Esophagus muscularis mucosa (tissue), 4 donors: Measurements from ENCODE around the gene ARHGEF7. TPM values are rescaled to one million over a fixed set of nuclear protein-coding genes. Genes with fewer than 3 reads are reported as not detected.
A peak's percentile ranks its signal among the peaks of the same experiment; 100 is the strongest.

ENCODE experiments used
- DNase-seq: peaks from one replicate; pipeline ENCODE4 v3.0.0-alpha.2; 2017; ENCODE audit errors: extremely low spot score
- H3K27ac ChIP-seq, 4 donors: fragments of 200-600 bp; sonication (generic); replicated peaks in 1 of 4; 1 replicate in 3 of 4; 2 replicates in 1 of 4; pipeline ENCODE4 v1.5.1; 2016 to 2019; ENCODE audit warnings: mild to moderate bottlenecking in 1 of 4
- H3K27me3 ChIP-seq, 4 donors: fragments of 200-600 bp; sonication (generic); one replicate each; pipeline versions ENCODE4 v1.5.1 to v1.6.0; 2016 to 2019
- H3K36me3 ChIP-seq, 4 donors: fragments of 200-600 bp; sonication (generic); one replicate each; pipeline ENCODE4 v1.5.1; 2016 to 2019
- H3K4me1 ChIP-seq, 4 donors: fragments of 200-600 bp; sonication (generic); one replicate each; pipeline ENCODE4 v1.5.1; 2016 to 2019
- H3K4me3 ChIP-seq, 4 donors: fragments of 200-600 bp; sonication (generic); 1 replicate in 2 of 4; 2 replicates in 2 of 4; pipeline ENCODE4 v1.5.1; 2016 to 2019; ENCODE audit warnings: mild to moderate bottlenecking in 4 of 4, moderate library complexity in 1 of 4
- H3K9me3 ChIP-seq, 4 donors: fragments of 200-600 bp; sonication (generic); 1 replicate in 3 of 4; 2 replicates in 1 of 4; pipeline ENCODE4 v1.5.1; 2016 to 2019
- EP300 ChIP-seq: sonication (generic); formaldehyde crosslinking; IDR thresholded peaks from one replicate; pipeline ENCODE4 v1.6.1; 2017; ENCODE audit warnings: antibody characterized with exemption
- POLR2A ChIP-seq: fragments of 450-650 bp; IDR thresholded peaks from one replicate; pipeline ENCODE4 v1.6.1; 2017; ENCODE audit warnings: antibody characterized with exemption, moderate library complexity, mild to moderate bottlenecking, low read depth
- POLR2AphosphoS5 ChIP-seq, 2 donors: sonication (generic); formaldehyde crosslinking; IDR thresholded peaks; one replicate each; pipeline ENCODE4 v1.6.1; 2017; ENCODE audit warnings: antibody characterized with exemption in 2 of 2
- WGBS: methylation state at CpG from one replicate; pipeline ENCODE4 v1.1.5; 2018; 5-methylcytosine and 5-hydroxymethylcytosine counted together
- intact Hi-C: fragments of 100-400 bp; cut with DNase I; formaldehyde crosslinking; loops from one replicate; pipeline ENCODE4 v1.15.1; 2023
- total RNA-seq, 4 donors: library from RNA; depleted of rRNA; stranded (reverse); fragments of >200 nt; gene quantifications; one replicate each; pipeline versions ENCODE4 v1.1.0 to v1.2.1, GENCODE V29; 2016
- TF ChIP-seq, protein P1 (sequence below), 3 experiments: fragments of 200-600 bp in 2 of 3; fragments of 450-650 bp in 1 of 3; sonication (generic) in 2 of 3; IDR thresholded peaks; one replicate each; pipeline ENCODE4 v1.5.1; 2017 to 2019; ENCODE audit warnings: antibody characterized with exemption in 3 of 3, mild to moderate bottlenecking in 2 of 3, moderate library complexity in 1 of 3

Gene ARHGEF7
- total RNA-seq, 4 donors from 2014 or later: 36.0 to 53.6 (median 45.1) TPM

DNA sequence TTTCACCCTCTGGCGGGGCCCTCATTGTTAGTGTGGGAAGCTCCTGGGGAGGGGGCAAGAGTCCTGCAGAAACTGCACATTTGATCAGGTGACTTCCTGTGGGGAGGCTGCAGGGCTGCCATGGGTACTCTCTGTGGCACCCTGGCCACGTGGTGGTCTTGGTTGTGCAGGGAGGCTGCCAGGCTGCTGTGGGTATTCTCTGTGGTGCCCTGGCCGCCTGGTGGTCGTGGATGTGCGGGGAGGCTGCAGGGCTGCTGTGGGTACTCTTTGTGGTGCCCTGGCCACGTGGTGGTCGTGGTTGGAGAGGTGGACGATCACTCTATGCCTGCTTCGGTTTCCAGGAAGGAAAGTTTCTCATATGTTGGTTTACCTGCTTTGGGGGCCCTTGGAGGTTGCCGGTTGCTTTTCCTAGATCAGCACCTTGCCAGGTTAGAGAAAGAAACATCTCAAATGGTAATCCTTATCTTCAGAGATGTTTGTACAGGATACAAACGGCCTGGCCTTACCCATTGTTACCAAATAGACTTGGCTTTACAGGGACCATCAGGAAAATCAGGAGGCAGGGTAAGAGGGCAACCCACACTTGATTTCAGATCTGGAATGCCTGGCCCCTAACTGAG is 228.2 kb downstream of the ARHGEF7 start:
- intact Hi-C loops: no loop called here
- WGBS: 87% methylated on average over 10 of the region's 11 CpGs
- Histone ChIP-seq H3K36me3 (peaks cover 0 to 3% (median 0%) of the 10 kb centered on the region in 4 donors), H3K9me3 (no peaks in the 10 kb centered on the region), H3K4me3 (no peak overlapping the region), H3K4me1 (no peaks in the 10 kb centered on the region), H3K27ac (no peak overlapping the region), H3K27me3 (no peaks in the 10 kb centered on the region)
- TF ChIP-seq, protein P1, sequence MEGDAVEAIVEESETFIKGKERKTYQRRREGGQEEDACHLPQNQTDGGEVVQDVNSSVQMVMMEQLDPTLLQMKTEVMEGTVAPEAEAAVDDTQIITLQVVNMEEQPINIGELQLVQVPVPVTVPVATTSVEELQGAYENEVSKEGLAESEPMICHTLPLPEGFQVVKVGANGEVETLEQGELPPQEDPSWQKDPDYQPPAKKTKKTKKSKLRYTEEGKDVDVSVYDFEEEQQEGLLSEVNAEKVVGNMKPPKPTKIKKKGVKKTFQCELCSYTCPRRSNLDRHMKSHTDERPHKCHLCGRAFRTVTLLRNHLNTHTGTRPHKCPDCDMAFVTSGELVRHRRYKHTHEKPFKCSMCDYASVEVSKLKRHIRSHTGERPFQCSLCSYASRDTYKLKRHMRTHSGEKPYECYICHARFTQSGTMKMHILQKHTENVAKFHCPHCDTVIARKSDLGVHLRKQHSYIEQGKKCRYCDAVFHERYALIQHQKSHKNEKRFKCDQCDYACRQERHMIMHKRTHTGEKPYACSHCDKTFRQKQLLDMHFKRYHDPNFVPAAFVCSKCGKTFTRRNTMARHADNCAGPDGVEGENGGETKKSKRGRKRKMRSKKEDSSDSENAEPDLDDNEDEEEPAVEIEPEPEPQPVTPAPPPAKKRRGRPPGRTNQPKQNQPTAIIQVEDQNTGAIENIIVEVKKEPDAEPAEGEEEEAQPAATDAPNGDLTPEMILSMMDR (IDR thresholded peaks at IDR 0.05): no peak
- TF ChIP-seq EP300: no peak
- TF ChIP-seq POLR2AphosphoS5 (IDR thresholded peaks at IDR 0.05): no peak
- no peak for TF ChIP-seq POLR2A
- DNase-seq: peak; percentile 75

DNA sequence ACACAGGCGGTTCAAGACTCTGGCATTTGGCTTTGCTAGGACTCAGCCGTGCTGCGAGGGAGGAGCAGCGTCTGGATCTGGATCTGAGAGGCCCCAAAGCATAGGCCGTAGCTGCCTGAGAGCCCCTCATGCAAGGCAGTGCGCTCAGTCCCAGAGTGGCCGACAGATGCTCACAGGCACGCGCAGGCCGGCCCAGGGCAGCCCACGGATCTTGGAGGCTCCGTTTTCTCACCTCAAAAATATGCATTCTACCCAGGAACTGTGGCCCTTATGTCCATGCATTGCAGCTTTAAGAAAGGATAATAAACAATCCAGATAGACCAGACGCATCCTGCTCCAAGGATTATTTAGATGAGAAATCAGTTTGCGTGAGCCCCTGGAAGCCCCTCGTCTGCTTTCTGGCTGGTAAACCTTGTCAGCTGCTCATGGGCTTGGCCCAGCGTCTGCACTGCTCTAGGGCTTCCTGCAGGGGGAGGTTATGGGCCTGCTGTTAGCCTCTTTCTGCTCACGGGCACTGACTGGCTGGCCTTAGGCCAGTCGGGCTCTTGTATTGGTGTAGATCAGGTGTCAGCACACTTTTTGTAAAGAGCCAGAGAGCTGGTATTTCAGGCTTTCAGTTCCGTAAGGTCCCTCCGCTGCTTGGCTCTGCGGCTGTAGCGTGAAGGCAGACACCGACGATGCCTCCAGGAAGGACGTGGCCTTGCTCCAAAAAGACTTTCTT is 229.5 kb downstream of the ARHGEF7 start:
- Histone ChIP-seq H3K36me3 (peaks cover 0 to 3% (median 0%) of the 10 kb centered on the region in 4 donors), H3K9me3 (no peaks in the 10 kb centered on the region), H3K4me1 (no peaks in the 10 kb centered on the region), H3K27me3 (no peaks in the 10 kb centered on the region), H3K27ac (no peak overlapping the region), H3K4me3 (no peak overlapping the region)
- intact Hi-C loops: no loop called here
- no peak for TF ChIP-seq POLR2AphosphoS5 (IDR thresholded peaks at IDR 0.05)
- no peak for TF ChIP-seq POLR2A
- TF ChIP-seq, protein P1 (IDR thresholded peaks at IDR 0.05): no peak
- no peak for TF ChIP-seq EP300
- WGBS: 70% methylated on average over 23 of the region's 25 CpGs
- DNase-seq: peak; percentile 84

DNA sequence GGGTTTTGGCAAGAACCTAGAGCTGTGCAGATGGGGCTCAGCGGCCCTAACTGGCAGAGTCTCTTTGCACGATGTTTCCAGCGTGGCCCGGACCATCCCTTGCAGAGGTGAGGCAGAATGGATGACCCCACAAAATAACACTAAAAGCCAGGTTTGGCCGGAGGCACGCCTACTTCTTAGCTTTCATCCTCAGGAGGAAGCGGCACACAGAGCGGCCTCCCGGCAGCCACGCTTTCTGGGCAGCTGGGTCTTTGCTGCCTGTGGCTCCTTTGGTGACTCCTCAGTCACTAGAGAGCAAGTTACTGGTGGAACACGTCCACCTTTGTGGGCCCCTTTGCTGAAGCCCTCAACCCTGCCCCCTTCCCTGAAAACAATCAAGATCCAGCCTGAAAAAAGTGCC is 230.6 kb downstream of the ARHGEF7 start:
- Histone ChIP-seq H3K36me3 (peaks cover 0 to 3% (median 0%) of the 10 kb centered on the region in 4 donors), H3K27ac (no peak overlapping the region), H3K9me3 (no peaks in the 10 kb centered on the region), H3K27me3 (no peaks in the 10 kb centered on the region), H3K4me3 (no peak overlapping the region), H3K4me1 (no peaks in the 10 kb centered on the region)
- TF ChIP-seq EP300 (no peak), POLR2A (no peak), POLR2AphosphoS5 (IDR thresholded peaks at IDR 0.05) (no peak)
- TF ChIP-seq, protein P1 (IDR thresholded peaks at IDR 0.05): no peak
- DNase-seq: peak; percentile 74
- intact Hi-C loops: no loop called here
- 90% methylated on average over 10 of the region's 11 CpGs for WGBS

DNA sequence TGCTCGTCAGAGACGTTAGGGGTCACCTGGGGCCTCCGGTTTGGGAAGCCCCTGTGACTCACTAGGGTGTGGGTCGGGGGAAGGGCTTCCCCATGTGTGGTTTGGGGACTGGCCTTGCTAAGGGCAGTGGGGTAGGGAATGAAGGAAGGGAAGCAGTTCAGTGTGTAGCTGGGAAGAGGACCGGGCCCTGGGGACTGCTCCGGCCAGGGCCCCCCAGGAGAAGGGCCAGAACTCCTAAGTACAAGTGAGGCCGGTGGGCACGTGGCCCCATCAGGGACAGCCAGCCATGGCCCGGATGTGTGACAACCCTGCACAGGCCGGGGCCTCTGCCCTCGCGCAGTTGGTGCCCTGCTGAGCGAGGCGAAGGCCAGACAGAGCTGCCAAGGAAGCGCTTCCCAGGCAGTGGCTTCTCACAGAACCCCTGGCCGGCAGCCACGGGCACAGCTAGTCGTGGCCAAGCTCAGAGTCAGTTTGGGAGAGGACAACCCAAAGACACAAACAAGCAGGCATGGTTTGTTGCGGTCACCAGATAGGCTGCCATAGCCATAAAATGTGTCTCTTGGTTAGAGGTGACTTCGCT is 231.1 kb downstream of the ARHGEF7 start:
- no peak for TF ChIP-seq POLR2AphosphoS5 (IDR thresholded peaks at IDR 0.05)
- TF ChIP-seq EP300: no peak
- TF ChIP-seq, protein P1 (IDR thresholded peaks at IDR 0.05): no peak
- no peak for TF ChIP-seq POLR2A
- DNase-seq: no peak
- 92% methylated on average over 15 of the region's 20 CpGs for WGBS
- no peak overlapping the region for H3K27ac ChIP-seq
- no peaks in the 10 kb centered on the region for H3K9me3 ChIP-seq
- intact Hi-C loops: no loop called here
- H3K4me1 ChIP-seq: no peaks in the 10 kb centered on the region
- peaks cover 0 to 3% (median 0%) of the 10 kb centered on the region in 4 donors for H3K36me3 ChIP-seq
- H3K27me3 ChIP-seq: no peaks in the 10 kb centered on the region
- H3K4me3 ChIP-seq: no peak overlapping the region
